GM18505 (cell line): ENCODE measurements around the gene ITGA11.

Experiments used
- ATAC-seq: cut with Tn5 transposase; IDR thresholded peaks from one replicate; pipeline ENCODE4 v1.9.1; 2021; ENCODE audit not compliant: unreplicated experiment
- POLR2A ChIP-seq: IDR thresholded peaks from 4 replicates; pipeline ENCODE4 v1.6.1; 2011; ENCODE audit warnings: borderline replicate concordance; ENCODE audit not compliant: insufficient read depth, insufficient read length; ENCODE audit errors: extremely low read depth

Gene ITGA11

DNA sequence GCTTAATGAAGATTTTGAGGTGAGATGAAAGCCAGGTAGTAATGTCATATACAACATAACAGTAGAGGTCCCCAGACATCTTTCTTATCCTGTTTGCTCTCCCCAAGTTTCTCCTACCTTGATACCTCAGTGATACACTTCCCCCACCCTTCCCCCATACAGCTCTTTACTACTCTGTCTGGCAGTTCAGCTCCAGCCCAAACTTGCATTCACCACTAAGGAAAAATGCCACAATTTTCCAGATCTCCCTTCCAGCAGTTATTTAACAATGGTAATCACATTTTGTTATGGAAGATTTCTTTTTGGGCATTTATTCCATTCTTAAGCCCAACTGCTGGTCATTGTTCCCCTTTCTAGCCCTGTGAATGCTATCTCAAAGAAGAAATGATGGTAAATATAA is 34.9 kb upstream of the ITGA11 start:
- TF ChIP-seq POLR2A, result no peak
- ATAC-seq, result no peak

DNA sequence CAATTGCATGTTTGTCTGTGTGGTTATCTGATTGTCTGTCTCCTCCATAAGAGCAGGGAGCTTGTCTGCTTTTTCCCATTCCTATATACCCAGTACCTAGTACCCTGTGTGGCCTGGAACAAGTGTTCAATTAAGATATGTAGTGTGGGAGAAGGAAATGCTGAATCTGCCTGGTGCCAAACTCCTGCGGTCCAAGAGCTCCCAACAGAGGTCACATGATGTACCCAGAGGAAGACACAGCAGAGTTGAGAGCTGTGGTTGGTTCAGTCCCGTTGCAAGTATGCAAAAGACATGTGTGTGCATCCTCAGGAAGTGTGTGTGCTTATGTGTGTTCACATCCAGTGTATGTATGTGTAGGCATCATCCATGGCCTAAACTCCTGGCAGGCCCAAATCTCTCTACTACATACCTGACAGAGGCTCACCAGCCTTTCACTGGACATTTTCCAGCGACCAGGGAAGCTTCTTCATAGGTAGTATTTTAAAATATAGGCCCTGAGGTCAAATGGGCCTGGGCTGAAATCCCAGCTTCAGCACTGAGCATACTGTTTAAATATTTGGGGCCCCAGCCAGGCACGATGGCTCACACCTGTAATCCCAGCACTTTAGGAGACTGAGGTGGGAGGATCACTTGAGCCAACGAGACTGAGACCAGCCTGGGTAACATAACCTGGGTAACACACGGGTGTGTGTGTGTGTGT is 34.0 kb upstream of the ITGA11 start:
- ATAC-seq, result no peak
- TF ChIP-seq POLR2A, result no peak

DNA sequence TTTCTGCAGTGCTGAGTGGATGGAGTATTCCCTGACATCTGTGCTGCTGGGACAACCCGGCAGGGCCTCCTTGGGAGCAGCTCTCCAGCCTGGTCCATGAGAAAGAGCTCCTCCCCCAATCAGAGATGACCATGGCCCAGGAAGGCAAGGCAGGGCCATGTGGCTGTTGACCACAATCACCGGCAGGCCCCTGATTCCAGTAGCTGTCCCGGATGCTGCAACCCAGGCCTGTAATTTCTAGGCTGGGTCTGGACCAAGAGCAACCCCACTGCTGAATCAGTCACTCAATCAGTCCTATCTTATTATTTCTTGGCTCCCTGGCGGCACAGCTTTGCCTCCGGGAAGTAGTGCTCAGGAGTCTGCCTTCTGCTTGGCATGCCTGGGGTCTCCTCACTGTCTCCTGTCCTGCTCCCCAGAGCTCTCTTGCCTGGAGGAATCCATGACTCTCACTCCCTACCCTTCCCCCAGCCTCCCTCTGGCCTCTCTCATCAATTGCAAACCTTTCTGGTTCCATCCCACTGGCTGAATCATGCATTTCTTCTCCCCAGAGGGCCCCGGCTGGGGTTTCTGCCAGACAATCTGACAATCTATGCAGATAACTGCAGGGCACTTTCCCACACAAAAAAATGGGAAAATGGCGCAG is 32.6 kb upstream of the ITGA11 start:
- no peak for ATAC-seq

DNA sequence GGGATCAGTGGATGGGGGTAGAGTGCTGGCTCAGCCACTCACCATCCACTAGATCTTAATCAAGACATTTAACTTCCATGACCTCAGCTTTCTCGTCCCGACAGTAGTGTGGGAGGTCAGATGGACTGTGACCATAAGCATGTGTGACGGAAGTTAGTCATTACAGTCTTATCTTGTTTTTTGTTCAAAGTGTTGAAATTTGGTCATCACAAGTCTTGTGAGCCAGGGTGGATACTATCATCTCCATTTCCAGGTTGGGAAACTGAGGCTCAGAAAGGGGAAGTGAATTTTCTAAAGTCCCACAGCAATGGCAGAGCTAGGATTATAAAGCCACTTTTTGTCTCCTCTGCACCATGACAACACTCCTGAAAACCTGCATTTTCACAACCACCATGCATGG is 32.0 kb upstream of the ITGA11 start:
- no peak for TF ChIP-seq POLR2A
- ATAC-seq, result no peak

More for the DNA sequence above, 32.6 kb upstream of the ITGA11 start:
- TF ChIP-seq POLR2A, result no peak

- no peak for TF ChIP-seq POLR2A
- no peak for ATAC-seq
Measured at GRCh38 chr15:68463444-68463843, 31.5 kb upstream of the ITGA11 start.

DNA sequence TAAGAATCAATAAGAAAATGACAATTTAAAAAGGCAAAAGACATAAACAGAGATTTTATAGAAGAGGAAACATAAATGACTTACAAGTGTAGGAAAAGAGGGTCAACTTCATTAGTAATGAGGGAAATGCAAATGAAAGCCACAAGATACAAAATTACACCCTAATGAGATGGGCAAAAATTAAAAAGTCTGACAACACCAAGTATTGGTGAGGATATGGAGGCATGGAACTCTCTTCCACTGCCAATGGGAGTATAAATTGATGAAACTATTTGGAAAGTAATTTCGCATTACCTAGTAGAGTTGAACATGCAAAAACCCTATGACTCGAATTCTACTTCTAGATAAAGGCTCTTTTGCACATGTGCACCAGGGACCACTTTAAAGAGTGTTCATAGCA is 28.2 kb upstream of the ITGA11 start:
- TF ChIP-seq POLR2A, result no peak

DNA sequence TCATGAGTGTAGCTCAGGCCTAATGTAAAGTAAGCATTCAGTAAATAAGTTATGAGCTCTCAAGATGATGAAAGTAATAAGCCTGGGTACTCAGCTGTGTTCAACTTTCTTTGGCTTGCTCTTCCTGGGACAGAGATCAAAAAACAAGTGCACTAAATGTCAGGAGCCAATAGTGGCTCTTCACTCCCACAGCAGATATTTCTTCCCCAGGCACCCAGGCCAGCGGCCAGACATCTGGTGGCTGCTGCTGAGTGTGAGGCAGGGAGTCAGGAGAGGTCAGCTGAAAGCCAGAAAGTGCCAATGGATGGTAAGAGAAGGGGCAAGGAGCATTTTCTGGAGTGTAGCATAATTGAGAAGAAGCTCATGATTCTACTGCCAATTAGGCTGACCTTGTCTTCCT is 18.2 kb upstream of the ITGA11 start:
- TF ChIP-seq POLR2A, result no peak
- ATAC-seq, result no peak

More for the DNA sequence above, 28.2 kb upstream of the ITGA11 start:
- ATAC-seq, result no peak

DNA sequence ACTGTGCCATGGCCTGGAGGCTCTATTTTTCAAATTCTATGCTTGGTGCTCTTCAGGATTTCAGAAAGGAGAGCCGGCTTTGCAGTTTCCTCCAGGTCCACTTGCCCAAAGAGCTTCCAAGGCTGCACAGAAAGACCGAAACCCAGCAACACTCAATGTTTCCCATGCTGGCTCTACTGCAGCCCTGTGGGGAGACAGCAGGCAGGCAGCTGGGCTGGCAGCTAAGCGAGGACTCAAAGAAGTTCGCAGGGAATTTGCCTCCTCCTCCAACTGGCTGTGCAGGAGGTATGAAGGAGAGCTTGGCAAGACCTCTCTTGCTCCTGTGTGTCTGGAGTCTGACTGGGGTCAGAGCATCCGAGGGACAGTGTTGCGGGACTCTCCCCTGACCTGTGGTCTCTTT is 17.4 kb upstream of the ITGA11 start:
- ATAC-seq, result no peak
- TF ChIP-seq POLR2A, result no peak

GRCh38 chr15:68447976-68448755 is 16.2 kb upstream of the ITGA11 start:
- TF ChIP-seq POLR2A, result no peak

GRCh38 chr15:68447209-68447608 is 15.2 kb upstream of the ITGA11 start:
- TF ChIP-seq POLR2A, result no peak
- no peak for ATAC-seq

More at GRCh38 chr15:68447976-68448755, 16.2 kb upstream of the ITGA11 start:
- ATAC-seq, result no peak

GRCh38 chr15:68445351-68445750 is 13.4 kb upstream of the ITGA11 start:
- ATAC-seq, result no peak
- no peak for TF ChIP-seq POLR2A

GRCh38 chr15:68444336-68444735 is 12.4 kb upstream of the ITGA11 start:
- no peak for ATAC-seq
- TF ChIP-seq POLR2A, result no peak

GRCh38 chr15:68442903-68443302 is 10.9 kb upstream of the ITGA11 start:
- ATAC-seq, result no peak
- TF ChIP-seq POLR2A, result no peak

DNA sequence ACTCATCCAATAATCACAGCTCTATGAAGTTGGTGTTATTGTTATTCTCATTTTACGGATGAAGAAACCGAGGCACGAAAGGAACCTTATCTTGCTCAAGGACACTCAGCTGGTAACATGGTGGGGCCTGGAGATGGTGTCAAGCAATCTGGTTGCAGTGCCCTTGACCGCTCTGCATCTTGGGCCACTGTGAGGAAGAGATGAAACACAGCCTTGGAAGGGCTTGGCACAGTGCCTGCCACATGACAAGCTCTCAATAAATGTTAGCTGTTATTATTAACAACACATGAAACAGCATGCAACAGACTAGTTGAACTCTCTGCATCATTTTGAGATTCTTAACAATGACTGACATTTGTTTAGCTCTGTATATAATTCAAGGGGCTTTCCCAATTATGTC is 10.1 kb upstream of the ITGA11 start:
- no peak for ATAC-seq
- no peak for TF ChIP-seq POLR2A
